Activated T-cell treated with anti-CD3 and anti-CD28 coated beads for 48 hours (primary cell): ENCODE results near the gene OR7D2.
"Not testable (repeated sequence)": the region's sequence is repeated elsewhere in the genome, so short reads cannot be mapped to it uniquely, and the experiment has no call there.

Source experiments
- DNase-seq: peaks from one replicate; pipeline ENCODE4 v3.0.0-alpha.2; 2020; ENCODE audit warnings: low read depth

OR7D2 gene

GRCh38 chr19:9178901-9179300 is at the start of gene OR7D2:
OR7D2 (plus strand) TSS chr19:9178979; CDS start chr19:9185782, 6,803 bp downstream.
- DNase-seq, result no peak

- no peak for DNase-seq
Observed at GRCh38 chr19:9130965-9131364, 47.8 kb upstream of the OR7D2 start.

GRCh38 chr19:9132422-9132821 is 46.4 kb upstream of the OR7D2 start:
- no peak for DNase-seq

GRCh38 chr19:9139609-9140158 is 39.1 kb upstream of the OR7D2 start:
- no peak for DNase-seq

- DNase-seq, result peak; percentile 79
Observed at GRCh38 chr19:9140159-9140874, 38.5 kb upstream of the OR7D2 start, which contains the start of gene ZNF317. ZNF317 (plus strand) TSS chr19:9140397; CDS start chr19:9156017, 15,620 bp downstream.

- DNase-seq, result no peak
Observed at GRCh38 chr19:9144920-9145319, 33.9 kb upstream of the OR7D2 start.

GRCh38 chr19:9146882-9147281 is 31.9 kb upstream of the OR7D2 start:
- no peak for DNase-seq

- DNase-seq, result no peak
Observed at GRCh38 chr19:9148697-9149096, 30.1 kb upstream of the OR7D2 start.

GRCh38 chr19:9149997-9150396 is 28.8 kb upstream of the OR7D2 start:
- no peak for DNase-seq

- no peak for DNase-seq
Observed at GRCh38 chr19:9150650-9151049, 28.1 kb upstream of the OR7D2 start.

GRCh38 chr19:9151367-9151766 is 27.4 kb upstream of the OR7D2 start:
- no peak for DNase-seq

- DNase-seq, result no peak
Observed at GRCh38 chr19:9155591-9155990, 23.2 kb upstream of the OR7D2 start.

GRCh38 chr19:9156304-9156703 is 22.5 kb upstream of the OR7D2 start:
- no peak for DNase-seq

- no peak for DNase-seq
Observed at GRCh38 chr19:9159891-9160290, 18.9 kb upstream of the OR7D2 start.

- no peak for DNase-seq
Observed at GRCh38 chr19:9161427-9161826, 17.4 kb upstream of the OR7D2 start.

GRCh38 chr19:9165261-9165660 is 13.5 kb upstream of the OR7D2 start:
- no peak for DNase-seq

- no peak for DNase-seq
Observed at GRCh38 chr19:9166846-9167245, 11.9 kb upstream of the OR7D2 start.

GRCh38 chr19:9171393-9171991 is 7.3 kb upstream of the OR7D2 start:
- no peak for DNase-seq

- no peak for DNase-seq
Observed at GRCh38 chr19:9175326-9175725, 3.5 kb upstream of the OR7D2 start.

GRCh38 chr19:9183000-9183399 is 4.2 kb downstream of the OR7D2 start:
- DNase-seq, result no peak

GRCh38 chr19:9187191-9187590 is 8.4 kb downstream of the OR7D2 start:
- no peak for DNase-seq

GRCh38 chr19:9189535-9189934 is 10.8 kb downstream of the OR7D2 start:
- no peak for DNase-seq

- not testable (repeated sequence) for DNase-seq
Observed at GRCh38 chr19:9198044-9198443, 19.3 kb downstream of the OR7D2 start.
